GM20000 (cell line): ENCODE data around the gene SRRM1.

Source experiments
- DNase-seq: peaks from one replicate; pipeline ENCODE4 v3.0.0; 2012; ENCODE audit warnings: low spot score
- CTCF ChIP-seq: IDR thresholded peaks from 2 replicates; pipeline ENCODE4 v1.5.1; 2012; ENCODE audit warnings: mild to moderate bottlenecking, control low read depth; ENCODE audit errors: extremely low read depth, missing control alignments

Gene SRRM1

GRCh38 chr1:24635195-24635843 is 7.8 kb upstream of the SRRM1 start:
- peak; percentile 67 for DNase-seq
- peak; percentile 47 for TF ChIP-seq CTCF

GRCh38 chr1:24636661-24637357 is 6.3 kb upstream of the SRRM1 start:
- DNase-seq = no peak
- no peak for TF ChIP-seq CTCF

GRCh38 chr1:24639094-24639493 is 4.0 kb upstream of the SRRM1 start:
- no peak for TF ChIP-seq CTCF
- DNase-seq = no peak

- DNase-seq = no peak
These were observed 3.2 kb upstream of the SRRM1 start for GRCh38 chr1:24639881-24640280.

GRCh38 chr1:24640288-24640687 is 2.8 kb upstream of the SRRM1 start:
- no peak for TF ChIP-seq CTCF
- DNase-seq = no peak

More at GRCh38 chr1:24639881-24640280, 3.2 kb upstream of the SRRM1 start:
- no peak for TF ChIP-seq CTCF

GRCh38 chr1:24641646-24642151 is 1.4 kb upstream of the SRRM1 start:
- TF ChIP-seq CTCF = no peak
- DNase-seq = peak; percentile 45

- TF ChIP-seq CTCF = no peak
- no peak for DNase-seq
These were observed 429 bp downstream of the SRRM1 start for GRCh38 chr1:24643363-24644099.
